ENCODE measurements around the gene PCYT2. TPM values are rescaled to one million over a fixed set of nuclear protein-coding genes. Genes with fewer than 3 reads are reported as not detected.

Gene PCYT2
- total RNA-seq, result 10 to 100 TPM; 48.5 TPM

DNA sequence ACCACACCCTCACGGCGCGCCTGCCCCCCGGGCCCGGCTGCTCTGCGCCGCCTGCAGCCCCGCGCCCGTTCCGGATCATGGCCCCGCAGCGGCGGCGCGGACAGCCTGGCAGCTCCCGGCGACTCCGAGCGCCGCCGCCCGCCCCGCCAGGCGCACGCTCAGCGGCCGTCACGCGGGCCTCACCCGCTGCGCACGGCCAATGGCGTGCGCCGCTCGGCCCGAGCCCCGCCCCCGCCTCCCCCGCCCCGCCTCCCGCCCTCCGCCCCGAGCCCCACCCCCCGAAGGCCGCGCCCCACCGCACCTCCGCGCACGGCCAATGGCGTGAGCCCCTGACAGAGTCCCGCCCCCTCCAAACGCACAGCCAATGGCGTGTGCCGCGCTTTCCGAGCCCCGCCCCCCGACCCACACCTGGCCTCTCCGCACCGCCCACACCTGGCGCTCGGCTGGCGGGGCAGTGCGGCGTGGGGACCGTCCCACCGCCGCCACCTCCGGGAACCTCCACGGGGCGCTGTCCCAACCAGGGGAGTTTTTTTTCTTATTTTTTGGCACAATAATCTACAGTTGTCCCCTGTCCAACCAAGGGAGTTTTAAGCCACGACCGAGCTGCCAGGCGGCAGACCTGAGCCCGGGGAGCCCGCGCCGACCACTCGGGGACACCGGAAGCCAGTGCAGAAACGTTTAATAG, at the start of gene PCYT2:
Gene PCYT2, minus strand, starts transcription at position 123 of the 685 bp plus-strand sequence. Its CDS starts 44 bp downstream, at position 79.
- Mint-ChIP-seq H3K27ac (peak within 1 kb of the TSS; percentile 70), H3K4me1 (peaks cover 18% of the 10 kb centered on the region), H3K9me3 (ENCODE audit: low read depth) (no peaks in the 10 kb centered on the region), H3K36me3 (peaks cover 30% of the 10 kb centered on the region), H3K27me3 (no peaks in the 10 kb centered on the region), H3K4me3 (peak within 1 kb of the TSS; percentile 83)
- CTCF ChIA-PET, result no interaction called here
- DNase-seq (peak; percentile 94), ATAC-seq (peak; percentile 92)

- ATAC-seq, result no peak
- CTCF ChIA-PET, result interaction anchor here (0.7 to 2.7 kb wide), 42 partner anchors 8 to 393 kb away, joined by 3 to 181 read pairs (median 5); partner anchors contain the start of genes ASPSCR1, CENPX, DCXR and DUS1L
- Mint-ChIP-seq H3K36me3 (no peaks in the 10 kb centered on the region), H3K9me3 (ENCODE audit: low read depth) (no peaks in the 10 kb centered on the region), H3K4me3 (no peak overlapping the region), H3K27ac (no peak overlapping the region), H3K27me3 (peaks cover 47% of the 10 kb centered on the region), H3K4me1 (no peaks in the 10 kb centered on the region)
- DNase-seq, result no peak
Measured at GRCh38 chr17:81960130-81960958, 49.1 kb upstream of the PCYT2 start.

DNA sequence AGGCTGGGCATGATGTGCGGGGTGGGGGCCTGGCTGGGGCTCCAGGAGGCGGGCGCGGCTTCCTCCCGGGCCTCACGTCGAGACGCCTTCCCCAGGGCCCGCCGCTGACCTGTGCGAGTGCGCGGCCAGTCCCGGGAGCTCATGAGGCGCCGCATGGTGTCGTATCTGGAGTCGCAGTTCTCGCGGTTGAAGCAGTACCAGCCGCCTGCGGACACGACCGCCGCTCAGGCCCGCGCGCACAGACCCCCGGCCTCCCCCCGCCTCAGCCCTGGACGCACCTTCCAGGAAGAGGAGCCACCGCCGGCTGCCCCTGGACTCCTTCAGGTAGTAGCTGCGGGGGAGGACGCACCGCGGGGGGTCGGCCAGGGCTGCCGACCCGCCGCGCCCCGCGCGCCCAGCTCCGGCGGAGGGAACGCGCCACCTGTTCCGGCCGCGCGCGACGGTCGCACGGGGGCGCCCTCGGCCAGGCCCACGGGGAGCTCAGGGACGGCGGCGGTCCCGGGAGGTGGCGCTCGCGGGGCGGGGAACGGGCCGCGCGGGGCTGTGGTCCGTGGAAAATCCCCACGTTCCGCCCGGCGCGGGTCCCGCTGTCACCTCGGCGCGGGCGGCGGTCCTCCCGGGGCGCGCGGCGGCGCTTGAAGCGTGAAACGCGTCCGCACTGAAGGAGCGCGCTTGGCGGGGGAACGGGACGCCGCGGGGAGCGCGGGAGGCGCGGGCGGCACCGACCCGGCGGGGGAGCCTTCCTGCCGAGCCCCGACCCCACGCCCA, 48.3 kb upstream of the PCYT2 start:
- H3K36me3 Mint-ChIP-seq, result no peaks in the 10 kb centered on the region
- CTCF ChIA-PET, result interaction anchor here (0.6 to 2.7 kb wide), 54 partner anchors 9 to 392 kb away, joined by 3 to 181 read pairs (median 5); partner anchors contain the start of genes ASPSCR1, CCDC57, CENPX and DCXR
- no peaks in the 10 kb centered on the region for H3K9me3 Mint-ChIP-seq (ENCODE audit: low read depth)
- ATAC-seq, result peak; percentile 96
- peak; percentile 75 for DNase-seq
- H3K27ac Mint-ChIP-seq, result no peak overlapping the region
- no peak overlapping the region for H3K4me3 Mint-ChIP-seq
- peaks cover 41% of the 10 kb centered on the region for H3K27me3 Mint-ChIP-seq
- no peaks in the 10 kb centered on the region for H3K4me1 Mint-ChIP-seq

DNA sequence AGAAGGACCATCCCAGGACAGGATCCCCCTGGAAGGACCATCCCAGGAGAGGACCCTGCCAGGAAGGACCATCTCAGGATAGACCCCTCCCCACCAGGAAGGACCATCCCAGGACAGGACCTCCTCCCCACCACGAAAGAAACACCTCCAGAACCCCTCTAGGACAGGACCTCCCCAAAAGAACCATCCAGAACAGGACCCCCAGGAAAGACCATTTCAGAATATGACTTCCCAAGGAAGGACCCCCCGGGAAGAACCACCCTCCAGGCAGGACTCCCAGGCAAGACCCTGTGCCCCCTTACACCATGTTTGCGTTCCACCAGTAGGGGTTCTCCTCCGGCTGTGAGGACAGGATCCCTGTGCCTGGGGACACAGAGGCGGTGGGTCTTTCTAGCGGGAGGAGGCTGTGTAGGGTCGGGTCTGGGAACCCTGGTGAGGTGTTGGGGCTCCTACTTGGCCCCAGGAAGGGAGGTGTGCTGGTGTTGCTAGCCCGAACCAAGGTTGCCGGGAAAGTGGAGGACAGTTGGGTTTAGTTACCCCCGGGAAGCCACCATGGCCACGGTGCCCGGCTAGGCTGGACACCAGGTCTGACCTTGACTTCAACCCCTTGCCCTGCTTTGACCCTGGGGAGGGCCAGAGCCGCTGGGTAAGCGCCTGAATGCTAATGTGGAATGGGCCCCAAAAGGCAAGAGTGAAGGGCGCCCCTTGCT, 47.6 kb upstream of the PCYT2 start:
- CTCF ChIA-PET, result interaction anchor here (0.6 to 2.7 kb wide), 50 partner anchors 8 to 257 kb away, joined by 3 to 181 read pairs (median 5); partner anchors contain the start of genes ASPSCR1, CCDC57, CENPX and DCXR
- Mint-ChIP-seq H3K9me3 (ENCODE audit: low read depth) (no peaks in the 10 kb centered on the region), H3K27ac (no peak overlapping the region), H3K36me3 (no peaks in the 10 kb centered on the region), H3K4me3 (no peak overlapping the region), H3K4me1 (no peaks in the 10 kb centered on the region), H3K27me3 (peaks cover 34% of the 10 kb centered on the region)
- no peak for ATAC-seq
- no peak for DNase-seq

DNA sequence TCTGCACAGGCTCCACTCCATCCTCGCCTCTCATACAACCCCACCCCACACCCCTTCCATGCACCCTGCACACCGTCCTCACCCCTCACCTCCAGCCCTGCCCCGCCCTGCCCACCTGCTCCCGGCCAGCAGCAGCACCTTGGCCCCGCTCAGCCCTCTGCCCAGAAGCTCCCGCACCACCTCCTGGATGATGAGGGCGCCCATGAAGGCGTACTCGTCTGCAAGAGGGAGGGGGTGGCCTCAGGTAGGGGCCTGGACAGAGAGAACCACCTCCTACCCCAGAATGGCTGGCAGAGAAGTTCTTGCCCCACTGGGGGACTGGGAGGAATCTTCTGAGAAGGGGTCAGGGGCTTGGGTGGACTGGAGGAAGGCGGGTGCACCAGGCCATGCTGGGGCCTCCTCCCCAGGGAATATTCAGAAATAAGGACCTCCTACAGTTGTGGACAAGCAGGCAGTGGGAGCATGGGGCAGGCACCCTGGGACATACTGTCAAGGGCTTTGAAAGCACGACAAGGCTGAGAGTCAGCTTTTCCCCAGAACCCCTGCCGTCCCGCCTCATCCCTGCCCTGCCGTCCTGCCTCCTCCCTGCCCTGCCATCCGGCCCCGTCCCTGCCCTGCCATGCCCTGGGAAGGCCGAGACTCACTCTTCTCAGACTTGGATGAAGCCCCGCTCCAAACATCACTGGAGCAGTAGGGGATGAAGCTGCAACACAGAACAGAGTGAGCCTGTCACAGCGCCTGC, 46.7 kb upstream of the PCYT2 start:
- Mint-ChIP-seq H3K36me3 (no peaks in the 10 kb centered on the region), H3K9me3 (ENCODE audit: low read depth) (no peaks in the 10 kb centered on the region), H3K4me3 (no peak overlapping the region), H3K4me1 (no peaks in the 10 kb centered on the region), H3K27ac (no peak overlapping the region), H3K27me3 (peaks cover 25% of the 10 kb centered on the region)
- ATAC-seq (no peak), DNase-seq (no peak)
- CTCF ChIA-PET, result no interaction called here

- CTCF ChIA-PET, result no interaction called here
- Mint-ChIP-seq H3K4me3 (no peak overlapping the region), H3K36me3 (no peaks in the 10 kb centered on the region), H3K9me3 (ENCODE audit: low read depth) (no peaks in the 10 kb centered on the region), H3K27ac (no peak overlapping the region), H3K4me1 (no peaks in the 10 kb centered on the region), H3K27me3 (peaks cover 17% of the 10 kb centered on the region)
- DNase-seq, result no peak
- no peak for ATAC-seq
Measured at GRCh38 chr17:81956607-81957589, 45.7 kb upstream of the PCYT2 start.

DNA sequence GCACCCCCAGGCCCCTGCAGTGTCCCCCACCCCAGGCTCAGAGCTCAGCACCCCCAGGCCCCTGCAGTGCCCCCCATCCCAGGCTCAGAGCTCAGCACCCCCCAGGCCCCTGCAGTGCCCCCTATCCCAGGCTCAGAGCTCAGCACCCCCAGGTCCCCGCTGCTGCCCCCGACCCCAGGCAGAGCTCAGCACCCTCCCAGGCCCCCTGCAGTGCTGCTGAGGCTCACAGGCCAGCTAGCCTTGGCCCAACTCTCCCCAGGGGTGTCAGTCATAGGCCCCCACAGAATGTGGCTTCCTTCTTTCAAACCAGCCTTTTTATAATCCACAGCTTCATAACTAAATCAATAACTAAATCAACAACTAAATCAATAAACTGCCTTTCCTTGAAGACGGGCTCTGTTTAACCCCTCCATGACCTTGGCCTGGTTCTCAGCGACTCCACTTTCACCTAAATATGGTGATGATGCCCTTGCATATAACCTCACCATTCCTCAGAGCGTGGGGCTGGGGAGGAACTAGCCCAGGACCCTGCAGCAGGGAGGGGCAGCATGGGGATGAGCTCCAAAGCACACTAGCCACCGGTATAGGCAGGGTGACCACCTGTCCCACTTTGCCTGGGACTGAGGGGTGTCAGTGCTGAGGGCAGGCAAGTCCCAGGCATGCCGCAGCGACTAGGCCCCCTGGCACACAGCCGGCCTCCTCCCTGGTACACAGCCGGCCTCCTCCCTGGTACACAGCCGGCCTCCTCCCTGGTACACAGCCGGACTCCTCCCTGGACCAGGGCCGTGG, 44.8 kb upstream of the PCYT2 start:
- DNase-seq (no peak), ATAC-seq (no peak)
- H3K4me1 Mint-ChIP-seq, result no peaks in the 10 kb centered on the region
- H3K36me3 Mint-ChIP-seq, result no peaks in the 10 kb centered on the region
- no peak overlapping the region for H3K4me3 Mint-ChIP-seq
- peaks cover 20% of the 10 kb centered on the region for H3K27me3 Mint-ChIP-seq
- CTCF ChIA-PET, result interaction anchor here (1.2 kb wide), 1 partner anchor 74 kb away, joined by 5 read pairs; no protein-coding TSS in a partner anchor
- H3K9me3 Mint-ChIP-seq (ENCODE audit: low read depth), result no peaks in the 10 kb centered on the region
- no peak overlapping the region for H3K27ac Mint-ChIP-seq

GRCh38 chr17:81955058-81955681, 44.0 kb upstream of the PCYT2 start:
- DNase-seq (no peak), ATAC-seq (no peak)
- Mint-ChIP-seq H3K4me1 (no peaks in the 10 kb centered on the region), H3K27me3 (peaks cover 24% of the 10 kb centered on the region), H3K4me3 (no peak overlapping the region), H3K36me3 (no peaks in the 10 kb centered on the region), H3K27ac (no peak overlapping the region), H3K9me3 (ENCODE audit: low read depth) (no peaks in the 10 kb centered on the region)
- CTCF ChIA-PET, result interaction anchor here (1.2 to 3.3 kb wide), 3 partner anchors 13 to 75 kb away, joined by 5 to 14 read pairs (median 5); partner anchors contain the start of gene CENPX

- DNase-seq, result no peak
- no peaks in the 10 kb centered on the region for H3K9me3 Mint-ChIP-seq (ENCODE audit: low read depth)
- CTCF ChIA-PET, result interaction anchor here (1.1 to 3.3 kb wide), 5 partner anchors 14 to 251 kb away, joined by 3 to 14 read pairs (median 5); partner anchors contain the start of genes CENPX and MRPL12
- no peak overlapping the region for H3K27ac Mint-ChIP-seq
- H3K4me3 Mint-ChIP-seq, result no peak overlapping the region
- no peak for ATAC-seq
- no peaks in the 10 kb centered on the region for H3K36me3 Mint-ChIP-seq
- H3K27me3 Mint-ChIP-seq, result peaks cover 24% of the 10 kb centered on the region
- H3K4me1 Mint-ChIP-seq, result no peaks in the 10 kb centered on the region
Measured at GRCh38 chr17:81954131-81955057, 43.2 kb upstream of the PCYT2 start.
